HEK293 (cell line): Measurements from ENCODE around the gene LGALS9B.
"Not testable (repeated sequence)": the region's sequence is repeated elsewhere in the genome, so short reads cannot be mapped to it uniquely, and the experiment has no call there.

ENCODE experiments used
- CTCF ChIP-seq: fragments of 450-650 bp; formaldehyde crosslinking; IDR thresholded peaks from 2 replicates; pipeline ENCODE4 v1.5.1; 2016; ENCODE audit warnings: missing biosample characterization, missing genetic modification characterization
- IKZF3 ChIP-seq: fragments of 450-650 bp; IDR thresholded peaks from 2 replicates; pipeline ENCODE4 v1.5.0; 2018; ENCODE audit warnings: missing biosample characterization, mild to moderate bottlenecking, missing genetic modification characterization, moderate library complexity
- KLF8 ChIP-seq: fragments of 450-650 bp; formaldehyde crosslinking; IDR thresholded peaks from 2 replicates; pipeline ENCODE4 v1.5.1; 2016; ENCODE audit warnings: missing biosample characterization, missing genetic modification characterization
- PRDM10 ChIP-seq: fragments of 450-650 bp; formaldehyde crosslinking; IDR thresholded peaks from 2 replicates; pipeline ENCODE4 v1.5.1; 2016; ENCODE audit warnings: missing biosample characterization, missing genetic modification characterization
- TRIM28 ChIP-seq: IDR thresholded peaks from 2 replicates; pipeline ENCODE4 v1.6.1; 2011; ENCODE audit warnings: low read length, control low read depth, borderline replicate concordance
- YY1 ChIP-seq: fragments of 450-650 bp; formaldehyde crosslinking; IDR thresholded peaks from 2 replicates; pipeline ENCODE4 v1.5.1; 2018; ENCODE audit warnings: missing biosample characterization, missing genetic modification characterization
- ZNF138 ChIP-seq: fragments of 450-650 bp; formaldehyde crosslinking; IDR thresholded peaks from 2 replicates; pipeline ENCODE4 v1.5.1; 2016; ENCODE audit warnings: missing biosample characterization, missing genetic modification characterization, borderline replicate concordance
- ZNF239 ChIP-seq: fragments of 450-650 bp; formaldehyde crosslinking; IDR thresholded peaks from 2 replicates; pipeline ENCODE4 v1.5.1; 2016; ENCODE audit warnings: missing biosample characterization, missing genetic modification characterization
- ZNF311 ChIP-seq: fragments of 450-650 bp; formaldehyde crosslinking; IDR thresholded peaks from 2 replicates; pipeline ENCODE4 v1.5.1; 2017; ENCODE audit warnings: missing biosample characterization, missing genetic modification characterization, borderline replicate concordance
- ZNF324 ChIP-seq: fragments of 450-650 bp; formaldehyde crosslinking; IDR thresholded peaks from 2 replicates; pipeline ENCODE4 v1.5.1; 2016; ENCODE audit warnings: missing biosample characterization, missing genetic modification characterization
- ZNF416 ChIP-seq: fragments of 450-650 bp; formaldehyde crosslinking; IDR thresholded peaks from 2 replicates; pipeline ENCODE4 v1.5.1; 2016; ENCODE audit warnings: missing biosample characterization, missing genetic modification characterization
- ZNF530 ChIP-seq: fragments of 450-650 bp; formaldehyde crosslinking; IDR thresholded peaks from 2 replicates; pipeline ENCODE4 v1.5.1; 2016; ENCODE audit warnings: low read depth, missing biosample characterization, missing genetic modification characterization
- ZNF692 ChIP-seq: fragments of 450-650 bp; formaldehyde crosslinking; IDR thresholded peaks from 2 replicates; pipeline ENCODE4 v1.5.1; 2016; ENCODE audit warnings: missing biosample characterization, missing genetic modification characterization

GRCh38 chr17:20494147-20494546 is 26.8 kb upstream of the LGALS9B start:
- TF ChIP-seq ZNF311; ZNF239 (tag by site-specific recombination); CTCF (tag by site-specific recombination); ZNF530 (tag by site-specific recombination); TRIM28; PRDM10 (tag by site-specific recombination); ZNF138 (tag by site-specific recombination); ZNF692 (tag by site-specific recombination); KLF8 (tag by site-specific recombination); IKZF3 (tag by site-specific recombination); ZNF324 (tag by site-specific recombination); ZNF416 (tag by site-specific recombination); YY1 (tag by site-specific recombination): not testable (repeated sequence)
